ENCODE measurements around the gene KIF5A. TPM values are rescaled to one million over a fixed set of nuclear protein-coding genes. Genes with fewer than 3 reads are reported as not detected.
"Not testable (repeated sequence)": the region's sequence is repeated elsewhere in the genome, so short reads cannot be mapped to it uniquely, and the experiment has no call there.

The KIF5A gene
- total RNA-seq, 3 donors from 2014 or later, result 0.61 to 9.1 (median 1.2) TPM

- DNase-seq (no peak), ATAC-seq (no peak)
- Histone ChIP-seq H3K9me3 (no peaks in the 10 kb centered on the region), H3K4me1 (ENCODE audit: low read depth) (no peaks in the 10 kb centered on the region), H3K36me3 (ENCODE audit: low read depth) (peaks cover 8% of the 10 kb centered on the region), H3K4me3 (no peak overlapping the region)
- TF ChIP-seq CTCF (IDR thresholded peaks at IDR 0.05), result no peak
- intact Hi-C loops (cut with DNase I, micrococcal nuclease), result no loop called here
Observed at GRCh38 chr12:57511588-57512325, 38.1 kb upstream of the KIF5A start.

DNA sequence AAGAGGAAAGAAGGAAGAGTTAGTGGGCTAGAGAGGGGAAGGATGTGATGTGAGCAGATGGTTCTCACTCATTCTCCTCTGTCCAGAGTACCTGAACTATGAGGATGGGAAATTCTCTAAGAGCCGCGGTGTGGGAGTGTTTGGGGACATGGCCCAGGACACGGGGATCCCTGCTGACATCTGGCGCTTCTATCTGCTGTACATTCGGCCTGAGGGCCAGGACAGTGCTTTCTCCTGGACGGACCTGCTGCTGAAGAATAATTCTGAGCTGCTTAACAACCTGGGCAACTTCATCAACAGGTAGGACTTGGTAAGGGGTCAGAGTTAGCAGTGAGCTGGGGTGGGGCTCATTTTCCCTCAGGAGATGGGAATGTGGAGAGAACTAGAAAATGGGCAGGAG is 37.2 kb upstream of the KIF5A start:
- H3K9me3 ChIP-seq, result no peaks in the 10 kb centered on the region
- DNase-seq (no peak), ATAC-seq (no peak)
- peaks cover 8% of the 10 kb centered on the region for H3K36me3 ChIP-seq (ENCODE audit: low read depth)
- TF ChIP-seq CTCF (IDR thresholded peaks at IDR 0.05), result no peak
- peaks cover 2% of the 10 kb centered on the region for H3K4me1 ChIP-seq (ENCODE audit: low read depth)
- H3K4me3 ChIP-seq, result no peak overlapping the region
- intact Hi-C loops (cut with DNase I, micrococcal nuclease), result no loop called here

GRCh38 chr12:57513266-57513665 is 36.6 kb upstream of the KIF5A start:
- H3K4me1 ChIP-seq (ENCODE audit: low read depth), result peaks cover 8% of the 10 kb centered on the region
- peaks cover 8% of the 10 kb centered on the region for H3K36me3 ChIP-seq (ENCODE audit: low read depth)
- ATAC-seq (no peak), DNase-seq (no peak)
- H3K4me3 ChIP-seq, result no peak overlapping the region
- no peak for TF ChIP-seq CTCF (IDR thresholded peaks at IDR 0.05)
- intact Hi-C loops (cut with DNase I, micrococcal nuclease), result no loop called here
- no peaks in the 10 kb centered on the region for H3K9me3 ChIP-seq

GRCh38 chr12:57513677-57514076 is 36.2 kb upstream of the KIF5A start:
- H3K9me3 ChIP-seq; DNase-seq; H3K36me3 ChIP-seq (ENCODE audit: low read depth); intact Hi-C loops (cut with DNase I, micrococcal nuclease); H3K4me3 ChIP-seq; ATAC-seq: not testable (repeated sequence)
- H3K4me1 ChIP-seq (ENCODE audit: low read depth), result peaks cover 13% of the 10 kb centered on the region

DNA sequence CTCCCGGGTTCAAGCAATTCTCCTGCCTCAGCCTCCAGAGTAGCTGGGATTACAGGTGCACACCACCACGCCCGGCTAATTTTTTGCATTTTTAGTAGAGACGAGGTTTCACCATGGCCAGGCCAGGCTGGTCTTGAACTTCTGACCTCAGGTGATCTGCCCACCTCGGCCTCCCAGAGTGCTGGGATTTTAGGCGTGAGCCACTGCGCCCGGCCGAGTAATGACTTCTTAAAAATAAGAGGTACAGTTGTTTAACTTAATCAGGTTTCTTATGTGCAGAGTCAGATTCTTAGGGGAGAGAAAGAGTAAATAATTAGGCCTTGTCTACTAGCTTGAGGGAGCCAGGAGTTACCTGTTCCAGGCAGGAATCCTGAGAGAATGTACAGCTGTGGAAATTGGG is 35.6 kb upstream of the KIF5A start:
- ATAC-seq; intact Hi-C loops (cut with DNase I, micrococcal nuclease); H3K36me3 ChIP-seq (ENCODE audit: low read depth); H3K4me3 ChIP-seq; DNase-seq; H3K9me3 ChIP-seq: not testable (repeated sequence)
- peaks cover 18% of the 10 kb centered on the region for H3K4me1 ChIP-seq (ENCODE audit: low read depth)

DNA sequence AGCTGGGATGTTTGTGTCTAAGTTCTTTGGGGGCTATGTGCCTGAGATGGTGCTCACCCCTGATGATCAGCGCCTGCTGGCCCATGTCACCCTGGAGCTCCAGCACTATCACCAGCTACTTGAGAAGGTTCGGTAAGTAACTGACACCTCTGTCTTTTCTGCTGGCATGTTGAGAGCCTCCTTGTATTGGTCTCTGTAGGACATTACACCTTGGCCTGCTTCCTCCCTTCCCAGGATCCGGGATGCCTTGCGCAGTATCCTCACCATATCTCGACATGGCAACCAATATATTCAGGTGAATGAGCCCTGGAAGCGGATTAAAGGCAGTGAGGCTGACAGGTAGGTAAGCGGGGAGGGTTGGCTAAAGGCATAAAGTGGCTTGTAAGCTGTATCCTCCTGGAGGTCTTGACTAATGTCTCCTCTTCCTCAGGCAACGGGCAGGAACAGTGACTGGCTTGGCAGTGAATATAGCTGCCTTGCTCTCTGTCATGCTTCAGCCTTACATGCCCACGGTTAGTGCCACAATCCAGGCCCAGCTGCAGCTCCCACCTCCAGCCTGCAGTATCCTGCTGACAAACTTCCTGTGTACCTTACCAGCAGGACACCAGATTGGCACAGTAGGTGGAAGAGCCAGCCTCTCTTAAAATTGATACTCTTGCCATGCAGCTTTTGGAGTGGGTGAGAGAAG is 35.0 kb upstream of the KIF5A start:
- no peak for TF ChIP-seq CTCF (IDR thresholded peaks at IDR 0.05)
- DNase-seq (no peak), ATAC-seq (no peak)
- no peaks in the 10 kb centered on the region for H3K9me3 ChIP-seq
- H3K36me3 ChIP-seq (ENCODE audit: low read depth), result peaks cover 8% of the 10 kb centered on the region
- peaks cover 22% of the 10 kb centered on the region for H3K4me1 ChIP-seq (ENCODE audit: low read depth)
- intact Hi-C loops (cut with DNase I, micrococcal nuclease), result no loop called here
- no peak overlapping the region for H3K4me3 ChIP-seq

All from mucosa of descending colon (tissue), 3 donors.